Measurements from ENCODE around the gene BMERB1. TPM values are rescaled to one million over a fixed set of nuclear protein-coding genes. Genes with fewer than 3 reads are reported as not detected.
A peak's percentile ranks its signal among the peaks of the same experiment; 100 is the strongest.

BMERB1 gene
- total RNA-seq, 1 experiment from 2014 or later = 13.6 TPM

- POLR2A ChIA-PET = no interaction called here
- DNase-seq (ENCODE audit: low spot score) (no peak), ATAC-seq (no peak)
- CTCF ChIA-PET = no interaction called here
- Mint-ChIP-seq H3K4me3 (no peak overlapping the region), H3K9me3 (no peaks in the 10 kb centered on the region), H3K4me1 (peaks cover 4% of the 10 kb centered on the region; the same call in 1 of the 2 replicates), H3K27me3 (ENCODE audit: low read depth) (no peaks in the 10 kb centered on the region), H3K36me3 (no peaks in the 10 kb centered on the region), H3K27ac (no peak overlapping the region)
- TF ChIP-seq PREB (CRISPR knock-in tag; IDR thresholded peaks at IDR 0.05; ENCODE audit: borderline replicate concordance) (no peak), E2F5 (CRISPR knock-in tag; IDR thresholded peaks at IDR 0.05) (no peak), ZNF121 (CRISPR knock-in tag; IDR thresholded peaks at IDR 0.05) (peak; percentile 62; the same call in 1 of the 2 replicates), RELA (CRISPR knock-in tag; IDR thresholded peaks at IDR 0.05; ENCODE audit: borderline replicate concordance) (no peak), SMAD3 (CRISPR knock-in tag; IDR thresholded peaks at IDR 0.05; ENCODE audit: borderline replicate concordance) (no peak)
Observed at GRCh38 chr16:15515992-15516391, 81.6 kb downstream of the BMERB1 start.

DNA sequence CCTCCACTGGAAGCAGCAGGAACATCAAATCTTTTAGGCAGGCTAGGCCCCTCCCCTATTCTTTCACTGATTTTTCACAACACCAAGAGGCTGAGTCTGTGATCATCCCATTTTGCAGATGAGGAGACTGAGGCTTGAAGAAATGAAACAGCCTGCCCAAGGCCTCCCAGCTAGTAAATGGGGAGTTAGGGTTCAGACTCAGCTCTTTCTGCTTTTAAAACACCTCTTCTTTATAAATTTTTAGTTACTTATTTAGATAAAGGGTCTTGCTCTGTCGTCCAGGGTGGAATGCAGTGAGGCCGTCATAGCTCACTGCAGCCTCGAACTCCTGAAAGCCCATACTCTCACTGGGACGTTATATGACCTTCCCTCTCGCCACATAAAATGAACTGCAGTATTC lies 82.2 kb downstream of the BMERB1 start:
- ChIA-PET POLR2A (no interaction called here), CTCF (no interaction called here)
- ATAC-seq (no peak), DNase-seq (ENCODE audit: low spot score) (no peak)
- H3K4me3 Mint-ChIP-seq = no peak overlapping the region
- H3K27ac Mint-ChIP-seq = no peak overlapping the region
- H3K27me3 Mint-ChIP-seq (ENCODE audit: low read depth) = no peaks in the 10 kb centered on the region
- no peaks in the 10 kb centered on the region for H3K36me3 Mint-ChIP-seq
- no peaks in the 10 kb centered on the region for H3K4me1 Mint-ChIP-seq
- TF ChIP-seq SMAD3 (CRISPR knock-in tag; IDR thresholded peaks at IDR 0.05; ENCODE audit: borderline replicate concordance) (no peak), ERG (CRISPR knock-in tag; IDR thresholded peaks at IDR 0.05) (no peak)
- H3K9me3 Mint-ChIP-seq = no peaks in the 10 kb centered on the region

DNA sequence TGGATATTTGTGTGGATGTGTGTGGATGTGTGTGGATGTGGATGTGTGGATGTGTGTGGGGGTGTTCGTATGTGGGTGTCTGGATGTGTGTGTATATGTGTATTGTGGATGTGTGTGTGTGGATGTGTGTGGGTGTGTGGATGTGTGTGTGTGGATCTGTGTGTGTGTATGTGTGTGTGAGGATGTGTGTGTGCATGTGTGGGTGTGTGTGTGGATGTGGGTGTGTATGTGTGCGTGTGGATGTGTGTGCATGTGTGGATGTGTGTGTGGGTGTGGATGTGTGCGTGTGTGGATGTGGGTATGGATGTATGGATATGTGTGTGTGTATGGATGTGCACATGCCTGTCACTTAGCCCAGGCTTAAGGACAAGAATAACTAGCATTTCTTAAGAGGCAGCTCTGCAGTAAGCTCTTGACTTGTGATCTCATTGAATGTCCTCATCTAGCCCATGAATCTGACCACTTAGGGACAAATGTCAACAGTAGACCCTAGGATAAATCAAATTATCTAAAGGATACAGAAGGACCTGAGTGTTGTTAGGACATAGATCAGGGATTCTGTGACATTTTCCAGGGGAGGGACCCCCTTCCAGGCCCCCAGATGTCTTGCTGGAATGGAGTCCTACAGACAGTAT lies 83.5 kb downstream of the BMERB1 start:
- TF ChIP-seq MAX (CRISPR knock-in tag; IDR thresholded peaks at IDR 0.05) = no peak
- no peak for TF ChIP-seq SP1 (CRISPR knock-in tag; conservative IDR thresholded peaks at IDR 0.05)
- TF ChIP-seq CDX4 (CRISPR knock-in tag; IDR thresholded peaks at IDR 0.05; ENCODE audit: borderline replicate concordance) = no peak
- TF ChIP-seq, protein P1, sequence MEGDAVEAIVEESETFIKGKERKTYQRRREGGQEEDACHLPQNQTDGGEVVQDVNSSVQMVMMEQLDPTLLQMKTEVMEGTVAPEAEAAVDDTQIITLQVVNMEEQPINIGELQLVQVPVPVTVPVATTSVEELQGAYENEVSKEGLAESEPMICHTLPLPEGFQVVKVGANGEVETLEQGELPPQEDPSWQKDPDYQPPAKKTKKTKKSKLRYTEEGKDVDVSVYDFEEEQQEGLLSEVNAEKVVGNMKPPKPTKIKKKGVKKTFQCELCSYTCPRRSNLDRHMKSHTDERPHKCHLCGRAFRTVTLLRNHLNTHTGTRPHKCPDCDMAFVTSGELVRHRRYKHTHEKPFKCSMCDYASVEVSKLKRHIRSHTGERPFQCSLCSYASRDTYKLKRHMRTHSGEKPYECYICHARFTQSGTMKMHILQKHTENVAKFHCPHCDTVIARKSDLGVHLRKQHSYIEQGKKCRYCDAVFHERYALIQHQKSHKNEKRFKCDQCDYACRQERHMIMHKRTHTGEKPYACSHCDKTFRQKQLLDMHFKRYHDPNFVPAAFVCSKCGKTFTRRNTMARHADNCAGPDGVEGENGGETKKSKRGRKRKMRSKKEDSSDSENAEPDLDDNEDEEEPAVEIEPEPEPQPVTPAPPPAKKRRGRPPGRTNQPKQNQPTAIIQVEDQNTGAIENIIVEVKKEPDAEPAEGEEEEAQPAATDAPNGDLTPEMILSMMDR (IDR thresholded peaks at IDR 0.05) = no peak
- TF ChIP-seq, protein P2, sequence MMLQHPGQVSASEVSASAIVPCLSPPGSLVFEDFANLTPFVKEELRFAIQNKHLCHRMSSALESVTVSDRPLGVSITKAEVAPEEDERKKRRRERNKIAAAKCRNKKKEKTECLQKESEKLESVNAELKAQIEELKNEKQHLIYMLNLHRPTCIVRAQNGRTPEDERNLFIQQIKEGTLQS (CRISPR knock-in tag; conservative IDR thresholded peaks at IDR 0.05) = no peak
- TF ChIP-seq ZBTB21 (CRISPR knock-in tag; IDR thresholded peaks at IDR 0.05; ENCODE audit: borderline replicate concordance) = no peak
- no peak for TF ChIP-seq JUN (CRISPR knock-in tag; IDR thresholded peaks at IDR 0.05)
- TF ChIP-seq ELF4 (CRISPR knock-in tag; IDR thresholded peaks at IDR 0.05; ENCODE audit: low read depth) = no peak
- TF ChIP-seq JAZF1 (CRISPR knock-in tag; IDR thresholded peaks at IDR 0.05) = no peak
- TF ChIP-seq GABPB1 (CRISPR knock-in tag; IDR thresholded peaks at IDR 0.05) = no peak
- no peak for TF ChIP-seq IRF2 (CRISPR knock-in tag; IDR thresholded peaks at IDR 0.05; ENCODE audit: borderline replicate concordance, low read depth)
- no peak for TF ChIP-seq AR (CRISPR knock-in tag; IDR thresholded peaks at IDR 0.05)
- H3K4me1 Mint-ChIP-seq = no peaks in the 10 kb centered on the region
- H3K9me3 Mint-ChIP-seq = no peaks in the 10 kb centered on the region
- H3K36me3 Mint-ChIP-seq = no peaks in the 10 kb centered on the region
- DNase-seq (ENCODE audit: low spot score) = no peak
- ChIA-PET POLR2A (no interaction called here), CTCF (no interaction called here)
- no peak for ATAC-seq
- H3K27ac Mint-ChIP-seq = no peak overlapping the region
- no peak overlapping the region for H3K4me3 Mint-ChIP-seq
- no peaks in the 10 kb centered on the region for H3K27me3 Mint-ChIP-seq (ENCODE audit: low read depth)
